ENCODE data around the gene CALR.

CALR gene

DNA sequence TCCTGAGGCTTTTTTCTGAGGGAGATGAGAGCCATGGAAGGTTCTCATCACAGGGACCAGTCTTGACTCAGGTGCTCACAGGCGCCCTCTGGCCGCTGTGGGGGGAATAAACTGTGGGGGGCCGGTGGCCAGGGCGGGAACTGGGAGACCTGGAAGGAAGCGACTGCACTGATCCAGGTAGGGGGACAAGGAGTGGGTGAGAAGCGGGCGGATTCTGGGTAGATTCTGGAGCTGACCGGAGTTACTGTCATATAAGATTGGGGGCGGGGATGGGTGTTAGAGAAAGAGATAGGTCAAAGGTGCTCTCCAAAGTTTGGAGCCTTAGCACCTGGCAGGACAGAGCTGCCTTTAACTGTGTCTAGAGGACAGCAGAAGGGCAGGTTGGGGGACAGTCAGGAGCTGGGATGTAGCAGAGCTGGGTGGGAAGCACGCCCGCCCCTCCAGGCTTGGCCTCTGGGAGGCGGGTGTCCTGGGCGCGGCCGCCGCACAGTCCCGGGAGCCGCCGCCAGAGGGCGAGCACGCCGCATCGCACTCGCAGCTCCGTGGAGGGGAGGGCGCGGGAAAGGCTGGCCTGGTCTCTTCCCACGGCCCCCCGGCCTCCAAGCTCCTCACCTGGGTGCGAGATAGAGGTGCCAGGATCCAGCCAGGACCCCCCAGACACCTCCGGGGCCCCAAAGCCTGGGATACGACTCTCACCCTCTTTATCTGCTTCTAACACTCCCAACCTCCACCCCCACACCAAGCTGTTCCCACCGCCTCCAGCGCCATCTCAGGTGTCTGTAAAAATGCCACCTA, 26.8 kb downstream of the CALR start:
- peak in 1 of 2 experiments; percentile 87 for DNase-seq (ENCODE audit: low read depth in 1 of 2, low spot score in 1 of 2)
- Histone ChIP-seq H3K27me3 (ENCODE audit: insufficient read depth, poor library complexity, severe bottlenecking) (no peaks in the 10 kb centered on the region), H3K4me3 (replicated peaks; ENCODE audit: insufficient read depth, low read length) (peak overlapping the region; percentile 35), H3K27ac (replicated peaks) (peak overlapping the region; percentile 46)
- TF ChIP-seq, protein P1, sequence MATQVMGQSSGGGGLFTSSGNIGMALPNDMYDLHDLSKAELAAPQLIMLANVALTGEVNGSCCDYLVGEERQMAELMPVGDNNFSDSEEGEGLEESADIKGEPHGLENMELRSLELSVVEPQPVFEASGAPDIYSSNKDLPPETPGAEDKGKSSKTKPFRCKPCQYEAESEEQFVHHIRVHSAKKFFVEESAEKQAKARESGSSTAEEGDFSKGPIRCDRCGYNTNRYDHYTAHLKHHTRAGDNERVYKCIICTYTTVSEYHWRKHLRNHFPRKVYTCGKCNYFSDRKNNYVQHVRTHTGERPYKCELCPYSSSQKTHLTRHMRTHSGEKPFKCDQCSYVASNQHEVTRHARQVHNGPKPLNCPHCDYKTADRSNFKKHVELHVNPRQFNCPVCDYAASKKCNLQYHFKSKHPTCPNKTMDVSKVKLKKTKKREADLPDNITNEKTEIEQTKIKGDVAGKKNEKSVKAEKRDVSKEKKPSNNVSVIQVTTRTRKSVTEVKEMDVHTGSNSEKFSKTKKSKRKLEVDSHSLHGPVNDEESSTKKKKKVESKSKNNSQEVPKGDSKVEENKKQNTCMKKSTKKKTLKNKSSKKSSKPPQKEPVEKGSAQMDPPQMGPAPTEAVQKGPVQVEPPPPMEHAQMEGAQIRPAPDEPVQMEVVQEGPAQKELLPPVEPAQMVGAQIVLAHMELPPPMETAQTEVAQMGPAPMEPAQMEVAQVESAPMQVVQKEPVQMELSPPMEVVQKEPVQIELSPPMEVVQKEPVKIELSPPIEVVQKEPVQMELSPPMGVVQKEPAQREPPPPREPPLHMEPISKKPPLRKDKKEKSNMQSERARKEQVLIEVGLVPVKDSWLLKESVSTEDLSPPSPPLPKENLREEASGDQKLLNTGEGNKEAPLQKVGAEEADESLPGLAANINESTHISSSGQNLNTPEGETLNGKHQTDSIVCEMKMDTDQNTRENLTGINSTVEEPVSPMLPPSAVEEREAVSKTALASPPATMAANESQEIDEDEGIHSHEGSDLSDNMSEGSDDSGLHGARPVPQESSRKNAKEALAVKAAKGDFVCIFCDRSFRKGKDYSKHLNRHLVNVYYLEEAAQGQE (IDR thresholded peaks at IDR 0.05; ENCODE audit: insufficient replicate concordance, low read depth), result no peak
- TF ChIP-seq SPI1 (IDR thresholded peaks at IDR 0.05; ENCODE audit: borderline replicate concordance, low read depth) (peak; percentile 10; the same call in 1 of the 2 replicates), GABPA (IDR thresholded peaks at IDR 0.05; ENCODE audit: low read depth) (no peak), POLR2AphosphoS5 (IDR thresholded peaks at IDR 0.05; ENCODE audit: low read depth) (peak; percentile 24; the same call in 1 of the 2 replicates)
- TF ChIP-seq, protein P2, sequence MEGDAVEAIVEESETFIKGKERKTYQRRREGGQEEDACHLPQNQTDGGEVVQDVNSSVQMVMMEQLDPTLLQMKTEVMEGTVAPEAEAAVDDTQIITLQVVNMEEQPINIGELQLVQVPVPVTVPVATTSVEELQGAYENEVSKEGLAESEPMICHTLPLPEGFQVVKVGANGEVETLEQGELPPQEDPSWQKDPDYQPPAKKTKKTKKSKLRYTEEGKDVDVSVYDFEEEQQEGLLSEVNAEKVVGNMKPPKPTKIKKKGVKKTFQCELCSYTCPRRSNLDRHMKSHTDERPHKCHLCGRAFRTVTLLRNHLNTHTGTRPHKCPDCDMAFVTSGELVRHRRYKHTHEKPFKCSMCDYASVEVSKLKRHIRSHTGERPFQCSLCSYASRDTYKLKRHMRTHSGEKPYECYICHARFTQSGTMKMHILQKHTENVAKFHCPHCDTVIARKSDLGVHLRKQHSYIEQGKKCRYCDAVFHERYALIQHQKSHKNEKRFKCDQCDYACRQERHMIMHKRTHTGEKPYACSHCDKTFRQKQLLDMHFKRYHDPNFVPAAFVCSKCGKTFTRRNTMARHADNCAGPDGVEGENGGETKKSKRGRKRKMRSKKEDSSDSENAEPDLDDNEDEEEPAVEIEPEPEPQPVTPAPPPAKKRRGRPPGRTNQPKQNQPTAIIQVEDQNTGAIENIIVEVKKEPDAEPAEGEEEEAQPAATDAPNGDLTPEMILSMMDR (IDR thresholded peaks at IDR 0.05; ENCODE audit: insufficient read depth, low read length), result peak; percentile 77

- H3K27me3 ChIP-seq (ENCODE audit: insufficient read depth, poor library complexity, severe bottlenecking), result no peaks in the 10 kb centered on the region
- H3K27ac ChIP-seq (replicated peaks), result no peak overlapping the region
- no peak overlapping the region for H3K4me3 ChIP-seq (replicated peaks; ENCODE audit: insufficient read depth, low read length)
- no peak for TF ChIP-seq GABPA (IDR thresholded peaks at IDR 0.05; ENCODE audit: low read depth)
- no peak for TF ChIP-seq SPI1 (IDR thresholded peaks at IDR 0.05; ENCODE audit: borderline replicate concordance, low read depth)
- TF ChIP-seq, protein P2 (IDR thresholded peaks at IDR 0.05; ENCODE audit: insufficient read depth, low read length), result no peak
- TF ChIP-seq POLR2AphosphoS5 (IDR thresholded peaks at IDR 0.05; ENCODE audit: low read depth), result no peak
- TF ChIP-seq, protein P1 (IDR thresholded peaks at IDR 0.05; ENCODE audit: insufficient replicate concordance, low read depth), result no peak
- no peak for DNase-seq (ENCODE audit: low read depth in 1 of 2, low spot score in 1 of 2)
These were observed 27.4 kb downstream of the CALR start for GRCh38 chr19:12965812-12966135.

- DNase-seq (ENCODE audit: low read depth in 1 of 2, low spot score in 1 of 2), result no peak
- Histone ChIP-seq H3K4me3 (replicated peaks; ENCODE audit: insufficient read depth, low read length) (no peak overlapping the region), H3K27ac (replicated peaks) (no peak overlapping the region), H3K27me3 (ENCODE audit: insufficient read depth, poor library complexity, severe bottlenecking) (no peaks in the 10 kb centered on the region)
- no peak for TF ChIP-seq POLR2AphosphoS5 (IDR thresholded peaks at IDR 0.05; ENCODE audit: low read depth)
- TF ChIP-seq, protein P2 (IDR thresholded peaks at IDR 0.05; ENCODE audit: insufficient read depth, low read length), result no peak
- TF ChIP-seq SPI1 (IDR thresholded peaks at IDR 0.05; ENCODE audit: borderline replicate concordance, low read depth), result no peak
- TF ChIP-seq, protein P1 (IDR thresholded peaks at IDR 0.05; ENCODE audit: insufficient replicate concordance, low read depth), result no peak
- no peak for TF ChIP-seq GABPA (IDR thresholded peaks at IDR 0.05; ENCODE audit: low read depth)
These were observed 29.5 kb downstream of the CALR start for GRCh38 chr19:12967907-12968306.

All from HL-60 (cell line).